SW 1271 (cell line): ENCODE data around the gene RPL37A.

Experiments
- DNase-seq, 2 experiments: peaks; one replicate each; lab custom pipeline; 2025; lab: John Stamatoyannopoulos, UW

The RPL37A gene

DNA sequence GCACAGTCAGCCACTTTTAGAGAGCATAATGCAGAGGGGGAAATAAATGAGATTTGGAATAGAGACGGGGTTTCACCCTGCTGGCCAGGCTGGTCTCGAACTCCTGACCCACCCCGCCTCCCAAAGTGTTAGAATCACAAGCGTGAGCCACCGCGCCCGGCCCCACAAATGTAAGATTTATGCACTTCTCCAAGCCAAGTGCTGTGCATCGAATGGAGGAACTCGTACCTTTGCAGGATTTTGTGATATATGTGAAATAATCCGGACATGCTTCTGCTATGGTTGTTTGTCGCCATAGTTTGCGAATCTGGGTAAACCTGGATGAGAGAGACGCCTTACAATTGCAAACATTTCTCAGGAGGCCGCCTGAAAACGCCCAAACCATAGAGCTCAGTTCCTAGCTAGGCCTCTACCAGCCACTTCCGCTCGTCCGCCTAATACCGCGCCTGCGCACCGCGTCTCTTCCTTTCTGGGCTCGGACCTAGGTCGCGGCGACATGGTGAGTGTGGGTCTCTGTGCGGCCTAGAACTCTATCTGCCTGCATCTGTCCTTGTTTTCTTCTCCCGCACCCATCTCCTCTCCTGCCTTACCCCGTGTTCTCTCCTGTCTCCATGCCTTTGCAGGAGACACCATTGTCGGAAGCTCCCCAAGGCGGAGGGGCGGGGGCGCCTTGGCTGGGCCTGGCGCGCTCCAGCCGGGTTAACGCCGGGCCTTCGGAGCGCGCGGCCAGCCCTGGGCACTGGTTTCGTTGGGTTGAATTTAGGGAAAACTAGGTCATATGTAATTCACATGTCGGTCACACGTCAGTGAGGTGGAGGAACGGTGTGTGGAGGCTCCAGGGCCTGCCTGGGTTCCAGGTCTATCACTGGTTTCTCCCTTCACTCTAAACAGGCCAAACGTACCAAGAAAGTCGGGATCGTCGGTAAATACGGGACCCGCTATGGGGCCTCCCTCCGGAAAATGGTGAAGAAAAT is at the start of gene RPL37A:
Gene RPL37A, plus strand, starts transcription at position 466 of the 974 bp plus-strand sequence. Its CDS starts 31 bp downstream, at position 497.
- peak; percentile 78 to 95 for DNase-seq

DNA sequence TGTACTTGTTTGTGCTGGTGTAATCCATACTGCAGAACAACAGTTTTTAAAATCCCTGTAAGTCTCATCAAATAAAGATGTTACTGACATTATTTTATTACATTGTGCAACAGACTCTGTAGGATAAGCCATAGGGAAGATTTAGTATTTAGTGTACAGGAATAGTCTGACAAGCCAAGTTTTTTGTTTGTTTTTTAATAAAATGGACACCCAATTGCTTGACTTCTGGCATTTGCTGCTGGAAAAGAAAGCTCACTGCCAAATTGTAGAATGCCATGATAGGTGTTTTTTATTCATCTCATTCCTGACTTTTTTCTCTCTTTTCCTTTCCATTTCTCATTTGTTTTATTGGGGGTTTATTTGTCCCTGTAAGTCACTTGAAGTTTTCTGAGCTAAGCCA is 48.3 kb upstream of the RPL37A start:
- no peak for DNase-seq

DNA sequence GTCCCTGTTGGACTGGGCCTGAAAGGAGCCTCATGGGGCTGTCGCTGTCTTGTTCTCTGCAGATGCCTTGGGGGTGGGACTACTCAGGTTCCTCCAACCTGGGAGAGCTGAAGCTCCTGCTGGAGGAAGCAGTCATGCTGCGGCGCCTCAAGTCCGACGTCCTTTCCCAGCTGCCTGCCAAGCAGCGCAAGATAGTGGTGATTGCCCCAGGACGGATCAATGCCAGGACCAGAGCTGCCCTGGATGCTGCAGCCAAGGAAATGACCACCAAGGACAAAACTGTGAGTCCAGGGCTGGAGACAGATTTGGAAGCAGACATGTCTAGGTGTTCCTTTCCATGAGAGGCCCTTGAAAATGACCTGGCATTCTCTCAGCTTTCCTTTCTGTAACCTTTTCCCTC is 47.9 kb upstream of the RPL37A start:
- DNase-seq = no peak

DNA sequence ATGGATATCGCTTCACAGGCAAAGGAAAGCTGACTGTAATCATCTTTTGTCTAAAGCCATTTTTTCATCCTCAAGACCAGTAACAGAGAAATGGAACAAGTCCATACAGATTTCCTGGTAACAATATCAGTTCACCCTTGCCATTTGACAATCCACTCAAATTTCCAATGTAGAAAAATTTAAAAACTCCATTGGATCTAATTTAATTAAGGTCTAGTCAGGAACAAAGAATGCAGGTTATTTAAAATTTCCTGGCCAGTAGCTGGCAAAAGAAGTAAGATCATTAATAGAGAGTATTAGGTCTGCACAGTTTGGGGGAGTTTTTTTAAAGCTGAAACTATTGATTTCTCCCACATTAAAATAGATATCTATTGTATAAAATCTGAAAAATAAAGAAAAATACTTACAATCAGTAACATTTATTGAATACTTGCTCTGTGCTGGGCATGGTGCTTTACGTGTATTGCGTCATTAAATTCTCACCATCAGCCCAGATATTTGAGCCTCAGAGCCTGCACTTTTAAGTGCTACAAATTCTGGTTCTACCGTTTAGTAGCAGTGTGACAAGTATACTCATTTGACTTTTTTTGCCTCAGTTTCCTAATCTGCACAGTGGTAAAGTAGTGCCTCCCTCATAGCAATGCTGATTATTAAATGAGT is 44.6 kb upstream of the RPL37A start:
- no peak for DNase-seq

DNA sequence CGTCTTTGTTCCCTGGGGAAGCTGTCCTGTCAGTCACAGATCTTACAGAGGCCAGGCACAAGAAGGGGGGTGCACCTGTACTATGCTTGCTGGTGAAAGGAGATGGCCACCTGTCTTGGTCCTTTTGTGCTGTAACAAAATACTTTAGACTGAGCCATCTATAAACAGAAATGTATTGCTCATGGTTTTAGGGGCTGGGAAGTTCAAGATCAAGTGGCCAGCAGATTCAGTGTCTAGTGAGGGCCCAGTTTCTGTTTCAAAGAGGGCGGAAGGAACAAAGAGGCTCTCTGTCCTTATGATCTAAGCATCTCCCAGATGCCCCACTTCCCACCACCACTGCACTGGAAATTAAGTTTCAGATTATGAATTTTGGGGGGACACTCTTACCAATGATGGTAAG is 35.5 kb upstream of the RPL37A start:
- DNase-seq = no peak

DNA sequence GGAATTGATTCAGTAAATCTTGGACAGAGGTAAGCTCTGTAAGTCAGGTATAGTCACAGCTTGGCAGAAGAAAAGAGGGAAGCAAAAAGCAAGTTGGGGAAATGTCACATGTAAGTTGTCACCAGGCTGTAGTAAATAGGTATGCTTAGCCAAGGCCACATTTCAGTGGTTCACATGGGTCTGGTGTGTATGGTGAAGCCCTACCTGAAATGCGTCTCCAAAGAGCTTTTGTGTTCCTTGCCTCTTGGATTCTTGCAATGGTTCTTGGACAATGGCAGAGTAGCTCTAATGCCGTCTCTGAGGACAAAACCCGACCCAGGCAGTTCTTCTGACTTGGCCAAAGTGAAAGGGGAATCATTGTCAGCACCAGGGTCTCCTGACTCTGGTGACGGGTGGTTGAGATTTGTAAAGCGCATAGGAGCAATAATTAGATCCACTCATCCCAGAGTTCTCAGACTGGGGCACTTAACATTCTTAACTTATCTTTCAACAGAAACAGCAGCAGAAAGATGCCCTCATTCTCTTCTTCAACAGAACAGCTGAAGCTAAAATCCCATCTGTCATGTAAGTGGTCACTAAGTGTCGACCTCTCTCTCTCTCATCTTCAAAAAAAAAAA is 34.4 kb upstream of the RPL37A start:
- no peak for DNase-seq

DNA sequence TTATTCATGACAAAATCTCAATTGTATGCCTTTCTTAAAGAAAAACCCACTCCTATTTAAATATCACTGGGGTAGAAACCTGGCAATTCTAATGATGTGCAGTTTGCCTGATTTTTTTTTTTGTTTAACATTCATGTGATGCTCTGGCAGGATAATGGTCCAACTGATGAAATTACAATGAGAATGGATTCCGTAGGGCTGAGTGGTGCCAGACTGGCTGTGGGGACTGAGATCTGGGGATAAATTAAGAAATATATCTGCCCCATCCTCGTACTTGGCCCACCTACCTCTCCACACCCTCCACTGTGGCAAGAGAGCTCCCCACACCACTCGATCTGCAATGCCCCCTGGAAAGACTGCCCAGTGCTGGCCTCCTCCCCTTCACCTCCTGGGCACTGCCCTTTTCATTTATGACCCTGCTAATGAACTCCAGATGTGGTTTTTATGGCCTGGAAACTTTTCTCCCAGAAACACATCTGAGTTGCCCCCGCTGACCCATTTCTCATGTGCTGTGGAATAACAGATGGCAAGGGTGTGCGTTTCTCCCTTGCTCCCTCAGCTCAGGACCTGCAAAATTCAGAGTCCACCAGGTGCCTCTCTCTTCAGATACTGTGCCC is 33.0 kb upstream of the RPL37A start:
- no peak for DNase-seq

DNA sequence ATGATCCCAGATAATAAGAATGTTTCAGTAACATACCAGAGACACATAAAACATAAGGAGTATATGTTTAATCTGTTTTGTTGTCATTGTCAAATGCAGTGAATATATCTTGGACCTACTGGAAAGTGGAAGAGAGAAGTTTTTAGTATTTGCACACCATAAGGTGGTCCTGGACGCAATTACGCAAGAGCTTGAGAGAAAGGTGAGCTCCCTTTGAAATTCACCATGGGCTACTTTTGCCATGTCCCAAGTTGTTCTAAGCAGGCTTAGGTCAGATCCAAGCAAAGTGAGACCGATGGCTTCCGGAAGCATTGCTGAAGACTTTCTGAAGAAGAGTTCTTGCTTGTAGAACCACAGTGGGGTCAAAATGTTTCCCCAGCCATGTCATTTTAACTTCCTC is 30.8 kb upstream of the RPL37A start:
- no peak for DNase-seq

DNA sequence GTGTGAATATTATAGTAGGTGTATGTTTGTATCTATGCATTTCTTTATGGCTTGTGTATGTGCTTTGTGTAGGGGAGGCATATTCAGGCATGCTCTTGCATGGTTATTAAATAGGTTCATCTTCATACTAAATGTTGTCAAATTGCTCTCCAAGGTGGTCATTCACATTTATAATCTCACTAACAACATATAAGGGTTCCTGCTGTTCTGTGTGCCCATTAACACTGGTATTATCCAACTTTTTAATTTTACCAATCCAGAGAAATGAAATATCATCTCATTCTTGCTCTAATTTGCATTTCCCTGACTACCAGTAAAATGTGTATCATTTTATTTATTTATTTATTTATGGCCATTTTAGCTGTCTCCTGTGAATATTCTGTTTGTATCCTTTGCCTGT is 29.0 kb upstream of the RPL37A start:
- no peak for DNase-seq

DNA sequence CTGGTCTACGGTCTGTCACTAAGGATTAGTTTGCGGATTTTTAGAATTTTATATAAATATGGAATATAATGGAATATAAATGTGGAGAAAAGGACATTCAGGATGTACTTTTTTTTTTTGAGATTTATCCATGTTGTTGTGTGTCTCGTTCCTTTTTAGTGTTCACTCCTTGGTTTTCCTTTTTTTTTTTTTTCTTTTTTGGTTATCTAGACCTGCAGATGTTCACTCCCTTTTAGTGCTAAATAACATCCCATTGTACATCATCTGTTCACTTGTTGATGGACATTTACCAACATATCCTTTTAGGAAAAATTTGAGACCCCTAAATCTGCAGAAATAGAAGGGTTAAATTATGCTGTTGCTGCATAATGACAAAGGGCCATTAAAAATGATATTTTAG is 25.5 kb upstream of the RPL37A start:
- no peak for DNase-seq

DNA sequence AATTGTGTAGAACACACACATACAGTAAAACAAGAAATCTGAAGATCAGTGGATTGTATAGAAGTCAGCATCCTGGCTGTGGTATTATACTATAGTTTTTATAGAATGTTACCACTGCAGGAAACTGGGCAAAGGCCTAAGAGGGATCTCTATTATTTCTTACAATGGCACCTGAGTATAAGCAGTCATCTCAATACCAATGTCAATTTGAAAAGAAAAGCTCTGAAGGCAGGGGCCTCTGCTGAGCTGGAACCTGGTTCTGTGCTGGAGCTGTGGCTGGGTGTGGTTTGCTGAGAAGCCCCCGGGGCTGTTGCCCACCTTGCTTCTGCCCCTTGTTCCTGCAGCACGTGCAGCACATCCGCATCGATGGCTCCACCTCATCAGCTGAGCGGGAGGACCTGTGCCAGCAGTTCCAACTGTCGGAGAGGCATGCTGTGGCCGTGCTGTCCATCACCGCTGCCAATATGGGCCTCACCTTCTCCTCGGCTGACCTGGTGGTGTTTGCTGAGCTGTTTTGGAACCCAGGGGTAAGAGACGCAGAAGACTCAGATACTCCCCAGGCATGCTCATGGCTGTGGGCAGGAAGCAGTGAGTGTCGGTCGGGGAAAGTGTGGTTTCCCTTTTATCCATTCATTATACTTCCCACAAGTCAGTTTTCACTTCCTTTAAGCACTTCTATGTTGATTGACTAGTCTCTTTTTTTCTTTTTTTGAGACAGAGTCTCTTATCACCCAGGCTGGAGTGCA is 23.5 kb upstream of the RPL37A start:
- no peak for DNase-seq

DNA sequence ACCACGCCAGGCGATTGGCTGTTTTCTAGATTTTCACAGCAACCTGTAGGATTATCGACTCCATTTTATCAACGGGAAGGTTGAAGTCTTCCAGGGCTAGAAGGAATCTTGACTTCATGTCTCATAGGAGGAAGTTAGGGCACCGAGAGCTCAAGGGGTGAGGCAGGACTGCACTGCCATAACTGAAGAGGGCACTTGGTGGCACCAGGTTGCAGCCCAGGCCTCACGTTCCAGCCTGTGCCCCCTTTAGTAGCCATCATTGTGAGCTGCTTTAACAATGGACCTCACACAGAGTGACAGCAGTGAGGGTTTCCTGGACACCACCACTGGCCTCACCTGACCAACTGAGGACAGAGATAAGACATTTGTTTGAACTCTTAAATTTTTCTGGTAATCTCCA is 22.9 kb upstream of the RPL37A start:
- DNase-seq = no peak

DNA sequence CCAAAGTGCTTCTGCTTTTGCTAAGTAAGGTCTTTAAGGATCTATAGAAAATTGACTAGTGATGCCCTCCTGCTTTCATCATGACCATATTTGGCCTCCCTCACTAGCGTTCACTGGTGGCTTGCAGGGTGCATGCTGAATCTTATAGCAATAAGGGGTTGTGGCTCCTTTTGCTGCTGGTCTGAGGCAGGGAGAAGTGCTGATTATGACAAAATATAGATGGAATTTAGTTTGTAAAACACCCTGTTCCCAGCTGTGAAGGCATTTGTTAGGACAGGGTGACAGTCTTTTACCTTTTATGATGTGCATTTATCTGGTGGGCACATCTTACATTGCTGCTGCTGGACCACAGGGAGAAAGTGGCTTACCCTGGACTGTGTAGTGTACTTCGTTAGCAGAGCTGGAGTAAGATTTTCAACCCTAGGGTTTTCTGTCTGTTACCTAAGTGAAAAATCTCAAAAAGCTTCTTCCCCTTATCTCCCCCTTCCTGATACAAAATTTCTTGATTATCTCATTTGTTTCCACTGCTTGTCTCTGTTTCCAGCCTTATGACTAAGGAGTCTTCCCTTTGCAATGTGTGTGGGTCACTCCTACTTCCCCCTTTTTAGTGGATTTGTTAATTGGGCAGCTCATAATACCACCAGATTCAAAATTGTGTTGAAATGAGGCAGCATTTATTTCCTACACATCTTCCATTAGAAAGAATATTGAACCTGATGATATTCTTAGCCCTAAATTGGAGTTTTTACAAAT is 21.2 kb upstream of the RPL37A start:
- DNase-seq = no peak

DNA sequence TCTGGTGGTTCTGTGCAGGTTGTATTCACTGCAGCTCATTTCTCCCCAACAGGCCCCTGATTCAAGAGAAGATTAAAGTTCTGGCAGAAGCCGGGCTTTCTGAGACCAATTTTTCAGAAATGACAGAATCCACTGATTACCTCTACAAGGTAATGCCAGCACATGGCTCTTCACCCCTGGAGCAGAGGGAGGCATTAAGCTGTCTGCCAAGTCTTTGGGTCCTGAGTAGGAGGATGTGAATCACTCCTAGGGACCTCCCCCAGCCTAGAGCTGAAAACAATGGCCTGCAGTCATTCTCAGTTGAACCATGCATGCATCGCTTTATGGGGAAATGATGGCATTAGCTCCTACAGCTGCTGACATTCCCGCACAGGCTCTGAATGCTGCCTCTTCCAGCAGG is 20.5 kb upstream of the RPL37A start:
- peak in 1 of 2 experiments; percentile 27 for DNase-seq

DNA sequence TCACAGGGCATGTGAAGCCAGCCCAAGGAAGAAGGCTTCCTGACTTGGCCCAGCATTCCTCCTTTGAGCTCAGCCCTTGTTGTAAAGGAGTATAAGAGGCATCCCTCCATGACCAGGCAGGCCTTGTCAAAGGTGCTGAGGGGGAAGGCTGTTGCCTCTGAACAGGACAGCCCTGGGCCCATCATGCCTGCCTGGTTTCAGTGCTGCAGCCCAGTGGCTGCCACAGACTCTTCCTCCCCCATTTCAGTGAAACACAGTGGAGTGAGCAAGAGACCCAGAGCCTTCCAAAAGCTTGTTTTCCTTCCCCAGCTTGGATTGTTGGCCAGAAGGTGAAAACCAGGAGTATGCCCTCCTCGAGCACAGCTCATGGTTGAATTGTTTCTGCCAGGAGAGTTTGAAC is 19.9 kb upstream of the RPL37A start:
- no peak for DNase-seq

DNA sequence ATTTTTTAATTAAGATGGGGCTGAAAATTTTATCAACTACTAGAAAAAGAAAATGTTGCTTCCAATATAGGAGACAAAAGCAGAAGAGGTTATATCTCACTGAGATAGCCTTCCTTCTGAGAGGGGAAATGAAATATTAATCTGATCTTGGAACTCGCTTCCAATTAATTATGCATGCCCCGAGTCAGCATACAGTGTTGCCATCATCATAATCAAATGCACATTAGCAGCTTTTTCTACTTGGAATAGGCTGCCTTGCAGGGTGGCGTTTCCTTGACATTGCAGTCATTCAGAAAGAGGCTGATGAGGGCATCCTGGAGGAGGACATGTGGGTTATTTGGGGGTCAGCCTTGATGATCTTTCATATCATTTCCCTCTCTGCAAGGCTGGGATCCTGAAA is 18.4 kb upstream of the RPL37A start:
- DNase-seq = no peak

DNA sequence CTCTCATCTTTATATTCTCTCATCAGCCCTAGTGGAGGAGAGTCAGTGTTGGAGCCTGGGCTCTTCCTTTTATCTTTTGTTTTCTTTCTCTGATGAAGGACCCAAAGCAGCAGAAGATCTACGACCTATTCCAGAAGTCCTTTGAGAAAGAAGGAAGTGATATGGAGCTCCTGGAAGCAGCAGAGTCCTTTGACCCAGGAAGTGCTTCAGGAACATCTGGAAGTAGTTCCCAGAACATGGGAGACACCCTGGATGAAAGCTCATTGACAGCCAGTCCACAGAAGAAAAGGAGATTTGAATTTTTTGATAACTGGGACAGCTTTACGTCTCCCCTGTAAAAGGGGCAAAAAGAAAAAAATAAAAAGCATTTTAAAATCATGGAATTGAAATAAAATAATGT is 16.0 kb upstream of the RPL37A start:
- no peak for DNase-seq

DNA sequence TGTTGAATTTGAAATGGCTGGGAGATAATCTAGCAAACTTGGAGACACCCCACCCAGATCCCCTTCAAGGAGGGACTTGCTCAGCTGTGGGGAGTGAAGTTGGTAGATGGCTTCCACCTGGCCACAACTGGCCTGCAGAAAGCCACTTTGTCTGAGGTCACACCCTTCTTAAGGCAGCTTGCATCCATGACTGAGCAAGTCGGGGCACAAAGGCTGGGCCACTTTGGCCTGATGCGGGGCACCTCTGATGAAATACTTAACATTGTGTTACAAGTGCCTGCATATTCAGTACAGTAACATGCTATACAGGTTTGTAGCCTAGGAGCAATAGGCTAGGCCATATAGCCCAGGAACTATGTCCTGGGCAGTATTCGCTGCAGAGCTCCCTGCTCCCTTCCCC is 13.4 kb upstream of the RPL37A start:
- no peak for DNase-seq

DNA sequence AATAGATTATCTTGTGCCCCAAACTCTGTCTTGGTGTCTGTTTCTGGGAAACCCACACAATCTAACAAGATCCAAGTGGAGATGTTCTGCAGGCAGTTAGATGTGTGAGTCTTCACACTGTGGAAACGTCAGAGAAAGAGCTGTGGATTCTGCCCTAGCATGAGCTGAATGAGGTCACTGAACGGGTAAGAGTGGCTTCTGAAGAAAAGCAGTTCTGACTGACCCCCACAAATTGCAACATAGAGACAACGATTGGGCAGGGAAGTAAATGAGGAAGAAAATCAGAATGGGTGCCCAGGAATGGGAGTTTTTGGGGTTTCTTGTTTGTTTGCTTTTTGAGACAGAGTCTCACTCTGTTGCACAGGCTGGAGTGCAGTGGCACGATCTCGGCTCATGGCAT is 12.9 kb upstream of the RPL37A start:
- no peak for DNase-seq

DNA sequence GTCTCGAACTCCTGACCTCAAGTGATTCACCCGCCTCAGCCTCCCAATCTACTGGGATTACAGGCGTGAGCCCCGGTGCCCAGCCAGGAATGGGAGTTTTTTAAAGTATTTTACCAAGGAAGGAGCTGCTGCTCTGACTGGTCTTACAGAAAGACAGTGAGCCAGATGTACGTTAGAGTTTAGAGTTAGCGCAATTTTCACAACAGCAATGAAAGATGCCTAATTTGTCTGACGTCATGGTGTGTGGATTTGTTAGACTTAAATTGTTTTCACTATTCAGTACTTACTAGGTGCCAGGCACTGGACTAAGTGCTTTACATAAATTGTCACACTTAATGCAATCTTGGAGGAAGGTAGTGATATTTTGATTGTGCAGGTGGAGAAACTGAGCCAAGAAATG is 12.4 kb upstream of the RPL37A start:
- no peak for DNase-seq

DNA sequence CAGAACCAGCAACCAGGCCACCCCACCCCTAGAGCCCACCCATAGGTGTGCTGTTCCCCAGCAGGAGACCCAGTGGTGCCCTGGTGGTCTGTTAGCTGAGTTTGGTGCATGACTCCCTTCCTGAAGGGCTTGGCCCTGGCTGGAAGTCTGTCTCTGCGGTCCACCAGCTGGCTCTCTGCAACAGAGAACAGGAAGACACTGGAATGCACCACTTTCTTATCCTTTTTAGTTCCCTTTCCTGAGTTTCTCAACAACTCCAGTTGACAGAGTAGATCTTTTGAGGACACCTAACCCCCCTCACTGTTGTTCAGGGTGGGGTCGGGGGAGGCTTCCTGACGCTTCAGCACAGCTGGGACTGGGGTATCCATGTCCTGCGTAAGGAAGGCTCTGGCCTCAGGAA is 11.9 kb upstream of the RPL37A start:
- DNase-seq = no peak
